Measurements from ENCODE around the gene TAC3. TPM values are rescaled to one million over a fixed set of nuclear protein-coding genes. Genes with fewer than 3 reads are reported as not detected.

TAC3 gene
- total RNA-seq, 1 experiment from 2014 or later, result not detected

DNA sequence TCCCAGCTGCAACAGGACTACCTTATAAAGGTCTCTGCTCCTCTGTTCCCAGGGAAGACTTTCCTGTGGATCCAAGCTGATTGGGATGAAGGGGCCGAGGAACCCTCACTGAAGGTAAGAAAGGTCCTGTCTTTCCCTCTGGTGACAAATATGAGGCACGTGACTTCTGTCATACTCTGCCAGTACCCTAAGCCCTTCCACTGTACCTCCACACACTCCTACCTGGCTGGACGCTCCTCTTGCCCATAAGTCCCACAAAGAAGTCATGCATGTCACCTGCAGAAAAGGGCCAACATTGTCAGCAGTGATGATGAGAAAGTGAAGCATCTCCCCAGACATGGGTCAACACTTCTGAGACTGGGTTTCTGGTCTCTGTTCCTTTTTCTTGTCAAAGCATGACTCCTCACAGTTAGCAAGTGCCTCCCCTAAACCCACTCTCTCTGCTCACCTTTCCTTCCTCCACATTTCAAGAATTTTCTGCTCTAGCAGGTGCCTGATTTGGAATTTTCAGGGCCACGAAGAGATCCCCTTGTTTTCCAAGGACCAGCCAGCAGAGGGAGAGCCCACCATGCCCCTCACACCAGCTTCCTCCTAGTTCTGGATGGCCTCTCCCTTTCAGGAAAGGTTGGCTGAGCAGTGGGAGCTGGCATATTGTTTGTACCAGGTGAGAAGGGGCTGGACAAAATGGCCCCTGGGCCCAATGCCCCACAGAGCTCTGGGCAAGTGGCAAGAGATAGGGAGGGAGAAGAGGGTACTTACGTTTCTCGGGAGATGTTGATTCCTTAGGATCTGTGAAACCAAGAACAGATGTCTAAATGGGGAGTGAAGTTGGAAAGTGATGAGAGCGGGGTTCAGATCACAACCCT lies 3.5 kb downstream of the TAC3 start:
- TF ChIP-seq, protein P1, sequence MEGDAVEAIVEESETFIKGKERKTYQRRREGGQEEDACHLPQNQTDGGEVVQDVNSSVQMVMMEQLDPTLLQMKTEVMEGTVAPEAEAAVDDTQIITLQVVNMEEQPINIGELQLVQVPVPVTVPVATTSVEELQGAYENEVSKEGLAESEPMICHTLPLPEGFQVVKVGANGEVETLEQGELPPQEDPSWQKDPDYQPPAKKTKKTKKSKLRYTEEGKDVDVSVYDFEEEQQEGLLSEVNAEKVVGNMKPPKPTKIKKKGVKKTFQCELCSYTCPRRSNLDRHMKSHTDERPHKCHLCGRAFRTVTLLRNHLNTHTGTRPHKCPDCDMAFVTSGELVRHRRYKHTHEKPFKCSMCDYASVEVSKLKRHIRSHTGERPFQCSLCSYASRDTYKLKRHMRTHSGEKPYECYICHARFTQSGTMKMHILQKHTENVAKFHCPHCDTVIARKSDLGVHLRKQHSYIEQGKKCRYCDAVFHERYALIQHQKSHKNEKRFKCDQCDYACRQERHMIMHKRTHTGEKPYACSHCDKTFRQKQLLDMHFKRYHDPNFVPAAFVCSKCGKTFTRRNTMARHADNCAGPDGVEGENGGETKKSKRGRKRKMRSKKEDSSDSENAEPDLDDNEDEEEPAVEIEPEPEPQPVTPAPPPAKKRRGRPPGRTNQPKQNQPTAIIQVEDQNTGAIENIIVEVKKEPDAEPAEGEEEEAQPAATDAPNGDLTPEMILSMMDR (conservative IDR thresholded peaks at IDR 0.05; ENCODE audit: low read depth, low read length), result no peak; the same call in 1 of the 2 replicates
- TF ChIP-seq EZH2 (IDR thresholded peaks at IDR 0.05; ENCODE audit: low read length, unreplicated experiment) (no peak), EZH2phosphoT487 (IDR thresholded peaks at IDR 0.05; ENCODE audit: borderline replicate concordance, low read length) (no peak)
- Histone ChIP-seq H3K27me3 (ENCODE audit: low read length) (peaks cover 35% of the 10 kb centered on the region), H3K4me1 (ENCODE audit: insufficient read depth, low read length) (peaks cover 9% of the 10 kb centered on the region), H3K4me2 (ENCODE audit: low read length) (no peak overlapping the region), H3K27ac (ENCODE audit: low read length) (no peak overlapping the region), H4K20me1 (ENCODE audit: low read length) (no peaks in the 10 kb centered on the region), H3K36me3 (ENCODE audit: low read depth, low read length) (no peaks in the 10 kb centered on the region), H2AFZ (ENCODE audit: low read length) (no peak overlapping the region), H3K9me3 (ENCODE audit: low read length) (no peaks in the 10 kb centered on the region), H3F3A (ENCODE audit: low read length, unreplicated experiment) (peaks cover 3% of the 10 kb centered on the region), H3K9me2 (replicated peaks; ENCODE audit: low read length) (no peaks in the 10 kb centered on the region), H3K4me3 (ENCODE audit: low read length) (no peak overlapping the region), H3K9ac (ENCODE audit: low read length) (no peak overlapping the region), H3K79me2 (ENCODE audit: low read length) (no peaks in the 10 kb centered on the region)
- intact Hi-C loops (cut with micrococcal nuclease), result no loop called here
- DNase-seq (no peak), ATAC-seq (no peak)
- ChIA-PET CTCF (no interaction called here), POLR2A (ENCODE audit: unreplicated experiment) (no interaction called here)
- BruUV-seq (replicated peaks), result no TSS peak

DNA sequence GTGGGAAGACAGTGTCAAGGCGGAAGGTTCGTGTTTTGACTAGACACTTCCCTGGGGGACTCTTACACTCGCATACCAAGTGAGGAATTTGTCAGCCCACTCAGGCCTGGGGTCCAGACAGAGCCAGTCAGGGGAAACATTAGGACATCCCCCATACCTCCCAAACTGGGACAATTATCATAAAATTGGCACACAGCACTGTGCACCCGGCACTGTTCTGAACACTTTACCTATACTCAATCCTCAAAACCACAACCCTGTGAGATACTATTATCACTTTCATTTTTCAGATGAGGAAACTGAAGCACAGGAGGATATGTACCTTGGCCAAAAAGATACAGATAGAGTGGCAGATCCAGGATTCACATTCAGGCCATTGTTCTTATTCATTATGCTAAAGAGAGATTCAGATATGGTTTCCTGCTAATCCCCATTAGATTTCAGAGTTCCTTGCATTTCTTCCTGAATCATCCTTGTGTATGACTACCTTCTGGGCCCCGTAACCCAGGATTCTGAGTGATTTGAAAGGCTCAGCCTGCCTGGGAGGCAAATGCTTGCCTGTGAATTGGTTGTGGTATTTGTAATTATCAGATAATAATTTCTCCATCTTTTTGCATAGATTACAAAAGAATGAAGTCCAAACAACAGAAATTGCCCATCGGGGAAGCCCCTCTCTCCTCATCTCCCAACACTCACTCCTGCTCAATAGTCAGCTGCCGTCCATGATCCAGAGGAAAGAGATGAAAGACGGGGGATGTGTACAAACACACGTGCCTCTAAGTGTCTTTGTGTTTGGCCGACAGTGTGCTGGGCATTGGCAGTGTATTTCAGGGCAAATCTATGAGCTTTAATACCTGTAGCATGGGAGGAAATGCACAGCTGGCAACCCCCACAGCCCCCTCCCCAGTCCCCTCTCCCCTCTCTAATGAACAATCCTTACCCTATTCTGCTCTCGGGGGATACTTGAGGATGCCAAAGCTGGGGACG lies 4.6 kb downstream of the TAC3 start:
- H2AFZ ChIP-seq (ENCODE audit: low read length), result no peak overlapping the region
- TF ChIP-seq, protein P1 (conservative IDR thresholded peaks at IDR 0.05; ENCODE audit: low read depth, low read length), result no peak
- TF ChIP-seq EZH2phosphoT487 (IDR thresholded peaks at IDR 0.05; ENCODE audit: borderline replicate concordance, low read length) (no peak), EZH2 (IDR thresholded peaks at IDR 0.05; ENCODE audit: low read length, unreplicated experiment) (no peak)
- H3K36me3 ChIP-seq (ENCODE audit: low read depth, low read length), result no peaks in the 10 kb centered on the region
- no peaks in the 10 kb centered on the region for H3K9me3 ChIP-seq (ENCODE audit: low read length)
- no TSS peak for BruUV-seq (replicated peaks)
- H3F3A ChIP-seq (ENCODE audit: low read length, unreplicated experiment), result peaks cover 3% of the 10 kb centered on the region
- H3K4me2 ChIP-seq (ENCODE audit: low read length), result no peak overlapping the region
- ATAC-seq (no peak), DNase-seq (no peak)
- intact Hi-C loops (cut with micrococcal nuclease), result no loop called here
- no peak overlapping the region for H3K9ac ChIP-seq (ENCODE audit: low read length)
- peaks cover 12% of the 10 kb centered on the region for H3K4me1 ChIP-seq (ENCODE audit: insufficient read depth, low read length)
- H3K27me3 ChIP-seq (ENCODE audit: low read length), result peaks cover 35% of the 10 kb centered on the region
- no peaks in the 10 kb centered on the region for H3K79me2 ChIP-seq (ENCODE audit: low read length)
- H3K27ac ChIP-seq (ENCODE audit: low read length), result no peak overlapping the region
- no peaks in the 10 kb centered on the region for H4K20me1 ChIP-seq (ENCODE audit: low read length)
- ChIA-PET CTCF (no interaction called here), POLR2A (ENCODE audit: unreplicated experiment) (no interaction called here)
- H3K4me3 ChIP-seq (ENCODE audit: low read length), result no peak overlapping the region
- no peaks in the 10 kb centered on the region for H3K9me2 ChIP-seq (replicated peaks; ENCODE audit: low read length)
